Activated naive CD4-positive, alpha-beta T cell treated with anti-CD3 and anti-CD28 coated beads, Interleukin-2, amount 50 U/mL, for 72 hours (primary cell): ENCODE data around the gene KCNMA1. TPM values are rescaled to one million over a fixed set of nuclear protein-coding genes. Genes with fewer than 3 reads are reported as not detected.
"Not testable (repeated sequence)": the region's sequence is repeated elsewhere in the genome, so short reads cannot be mapped to it uniquely, and the experiment has no call there.

ENCODE experiments used
- ATAC-seq, 2 donors: fragments of 150-1000 bp; cut with Tn5 transposase; 2 replicates each; pipeline ENCODE4 v1.10.0; 2021; ENCODE audit warnings: mild to moderate bottlenecking in 2 of 2, moderate library complexity in 2 of 2
- DNase-seq, 2 donors: peaks; one replicate each; pipeline ENCODE4 v3.0.0; 2021 to 2022; ENCODE audit warnings: low spot score in 2 of 2
- H3K27ac Mint-ChIP-seq, 2 donors: one replicate each; pipeline ENCODE4 v1.8.0; 2022; ENCODE audit warnings: mild to moderate bottlenecking in 2 of 2, mixed read lengths in 2 of 2
- H3K36me3 Mint-ChIP-seq, 2 donors: one replicate each; pipeline ENCODE4 v1.8.0; 2022; ENCODE audit warnings: mixed read lengths in 2 of 2
- H3K9me3 Mint-ChIP-seq, 2 donors: one replicate each; pipeline ENCODE4 v1.8.0; 2022; ENCODE audit warnings: mixed read lengths in 2 of 2
- total RNA-seq, 2 donors: library from RNA; stranded (reverse); gene quantifications; one replicate each; pipeline ENCODE4 v1.2.3, GENCODE V29; 2022

Gene KCNMA1
- total RNA-seq, 2 donors from 2014 or later = not detected

DNA sequence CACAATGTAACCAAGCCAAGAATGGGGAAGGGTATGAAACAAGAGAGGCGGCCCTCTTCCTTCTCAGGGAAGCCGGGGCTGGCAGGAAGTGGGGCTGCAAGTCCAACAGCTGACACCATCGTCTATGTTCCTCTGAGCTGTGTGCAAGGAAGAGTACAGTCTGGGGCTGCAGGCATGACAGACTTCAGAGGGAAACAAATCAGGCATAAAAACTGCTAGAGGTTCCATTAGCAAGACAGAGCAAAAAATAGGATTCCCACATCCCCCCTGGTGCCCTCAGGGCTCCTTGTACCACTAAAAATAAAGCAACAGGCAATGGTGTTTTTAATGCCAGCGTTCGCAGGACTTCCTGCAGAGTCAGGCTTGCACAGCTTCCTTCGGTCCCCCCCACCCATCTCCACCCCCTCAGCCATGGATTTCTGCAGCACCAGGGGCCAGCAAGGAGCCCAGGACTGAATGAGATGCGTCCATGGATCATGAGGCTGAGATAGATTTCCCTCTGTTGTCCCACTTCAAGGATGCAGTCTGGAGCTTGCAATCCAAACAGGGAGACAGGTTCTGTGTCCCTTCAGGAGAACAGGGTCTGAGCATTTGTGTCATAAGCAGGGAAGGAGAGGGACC lies 34.6 kb downstream of the KCNMA1 start:
- H3K36me3 Mint-ChIP-seq = no peaks in the 10 kb centered on the region
- DNase-seq (no peak), ATAC-seq (no peak)
- no peaks in the 10 kb centered on the region for H3K9me3 Mint-ChIP-seq
- H3K27ac Mint-ChIP-seq = no peak overlapping the region

DNA sequence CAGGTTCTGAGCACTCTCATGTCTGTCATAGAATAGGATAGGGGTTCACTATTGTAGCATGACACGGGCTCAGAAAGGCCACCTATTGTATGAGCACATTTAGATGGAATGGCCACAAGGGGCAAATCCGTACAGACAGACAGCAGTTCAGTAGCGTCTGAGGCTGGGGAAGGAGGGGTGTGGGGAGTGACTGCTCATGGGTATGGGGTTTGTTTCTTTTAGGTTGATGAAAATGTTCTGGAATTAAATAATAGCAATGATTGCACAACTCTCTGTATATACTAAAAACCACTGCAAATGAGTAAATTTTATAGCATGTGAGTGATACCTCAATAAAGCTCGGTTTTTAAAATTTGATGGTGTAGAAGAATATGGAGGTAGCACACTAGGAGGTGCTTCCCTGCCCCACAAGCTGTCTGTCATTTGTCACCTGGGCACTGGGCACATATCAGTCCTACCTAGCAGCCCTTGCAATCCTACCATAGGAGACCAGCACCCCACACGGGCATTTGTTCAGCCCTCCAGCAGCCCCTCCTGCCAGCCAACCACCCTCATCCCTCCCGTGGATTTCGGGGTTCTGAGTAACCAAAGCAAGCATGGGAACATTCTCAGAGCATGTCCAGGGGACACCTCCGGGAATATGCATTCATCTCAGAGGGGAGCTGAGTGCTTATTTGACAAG lies 35.2 kb downstream of the KCNMA1 start:
- no peak overlapping the region for H3K27ac Mint-ChIP-seq
- no peak for ATAC-seq
- H3K9me3 Mint-ChIP-seq = no peaks in the 10 kb centered on the region
- H3K36me3 Mint-ChIP-seq = no peaks in the 10 kb centered on the region
- no peak for DNase-seq

DNA sequence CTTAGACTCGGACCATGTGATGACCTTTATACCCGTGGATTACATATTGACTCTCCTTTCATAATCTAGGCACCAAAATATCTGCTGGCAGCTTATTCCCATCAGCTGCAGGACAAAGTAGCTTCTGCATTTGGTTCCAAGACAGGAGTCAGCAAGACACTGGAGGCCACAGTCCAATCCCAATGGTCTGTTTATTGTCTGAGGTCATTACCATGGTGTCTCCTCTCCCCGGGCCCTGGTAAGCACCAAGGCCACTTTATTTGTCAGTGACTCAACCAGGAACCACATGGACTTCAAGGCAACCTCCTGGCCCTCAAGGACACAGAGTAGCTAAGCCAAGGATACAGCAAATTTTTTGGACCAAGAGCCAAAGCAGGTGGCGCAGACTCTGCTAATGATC lies 36.1 kb downstream of the KCNMA1 start:
- ATAC-seq (no peak), DNase-seq (no peak)
- Mint-ChIP-seq H3K9me3 (no peaks in the 10 kb centered on the region), H3K27ac (no peak overlapping the region), H3K36me3 (no peaks in the 10 kb centered on the region)

DNA sequence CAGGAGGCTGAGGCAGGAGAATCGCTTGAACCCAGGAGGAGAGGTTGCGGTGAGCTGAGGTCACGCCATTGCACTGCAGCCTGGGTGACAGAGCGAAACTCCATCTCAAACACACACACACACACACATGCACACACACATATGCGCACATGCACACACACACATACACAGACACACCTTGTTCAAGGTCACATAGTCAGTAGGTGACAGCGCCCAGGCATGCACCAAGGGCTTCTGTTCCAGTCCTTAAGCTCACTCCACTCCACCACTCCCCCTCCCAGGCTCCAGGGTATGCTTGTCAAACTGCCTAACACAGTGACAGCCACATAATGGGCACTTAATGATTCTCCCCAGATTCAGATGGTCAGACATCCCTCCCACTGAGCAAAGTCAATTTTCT lies 37.0 kb downstream of the KCNMA1 start:
- no peaks in the 10 kb centered on the region for H3K36me3 Mint-ChIP-seq
- DNase-seq (no peak), ATAC-seq (no peak)
- no peak overlapping the region for H3K27ac Mint-ChIP-seq
- H3K9me3 Mint-ChIP-seq = no peaks in the 10 kb centered on the region

DNA sequence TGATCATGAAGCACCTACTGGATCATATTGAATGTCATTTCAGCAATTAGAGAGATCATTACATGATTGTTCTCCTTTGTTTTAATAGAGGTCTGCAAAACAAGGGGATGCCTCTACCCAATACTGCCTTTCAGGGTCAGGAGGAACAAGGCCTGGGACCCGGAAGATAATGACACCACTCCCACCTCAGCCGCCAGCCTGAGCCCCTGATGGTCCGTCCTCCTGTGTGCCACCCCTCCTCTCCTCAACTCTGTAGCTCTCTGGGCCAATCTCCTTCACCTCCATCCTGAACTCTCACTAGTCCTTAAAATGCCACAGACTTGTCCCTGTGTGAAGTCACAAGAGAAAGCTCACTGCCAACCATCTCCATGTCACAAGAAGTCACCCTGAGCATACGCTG lies 38.0 kb downstream of the KCNMA1 start:
- no peak overlapping the region for H3K27ac Mint-ChIP-seq
- no peaks in the 10 kb centered on the region for H3K9me3 Mint-ChIP-seq
- no peak for DNase-seq
- no peak for ATAC-seq
- H3K36me3 Mint-ChIP-seq = no peaks in the 10 kb centered on the region

DNA sequence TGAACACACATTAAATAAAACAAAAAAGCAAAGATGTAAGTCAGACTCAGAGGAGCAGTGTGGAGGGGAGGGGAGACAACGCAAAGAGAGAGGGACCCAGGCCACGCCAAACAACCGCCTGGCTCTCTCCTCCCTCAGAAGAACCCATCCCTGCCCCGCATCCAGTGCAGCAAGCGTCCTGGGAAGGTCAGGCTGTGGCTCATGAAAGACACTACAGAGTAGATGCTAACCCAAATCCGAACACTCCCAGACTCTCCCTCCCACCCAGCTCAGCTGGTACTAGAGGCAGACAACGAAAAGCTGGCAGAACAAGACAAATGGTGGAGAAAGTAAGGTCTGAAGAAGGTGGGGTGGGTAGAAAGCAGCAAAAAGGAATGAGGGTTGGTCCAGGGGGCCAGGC lies 39.0 kb downstream of the KCNMA1 start:
- no peak overlapping the region for H3K27ac Mint-ChIP-seq
- H3K9me3 Mint-ChIP-seq = no peaks in the 10 kb centered on the region
- DNase-seq (no peak), ATAC-seq (no peak)
- H3K36me3 Mint-ChIP-seq = no peaks in the 10 kb centered on the region

DNA sequence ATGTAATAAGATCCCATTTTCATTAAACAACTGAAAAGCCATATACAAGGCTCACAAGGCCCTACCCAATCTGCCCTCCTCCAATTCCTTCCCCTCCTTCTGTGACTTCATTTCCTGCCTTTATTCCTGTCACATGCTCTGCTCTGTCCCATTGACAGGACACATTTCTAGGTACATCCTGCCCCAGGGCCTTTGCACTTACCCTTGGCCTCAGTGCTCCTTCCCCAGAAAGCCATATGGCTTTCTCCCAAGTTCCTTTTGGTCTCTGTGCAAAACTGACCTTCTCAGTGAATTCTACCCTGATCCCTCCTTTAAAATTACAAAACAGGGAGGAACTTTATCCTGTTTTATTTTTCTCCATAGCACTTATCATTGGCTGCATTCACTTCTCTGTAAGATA lies 40.0 kb downstream of the KCNMA1 start:
- H3K27ac Mint-ChIP-seq = no peak overlapping the region
- no peak for DNase-seq
- H3K36me3 Mint-ChIP-seq = no peaks in the 10 kb centered on the region
- no peak for ATAC-seq
- no peaks in the 10 kb centered on the region for H3K9me3 Mint-ChIP-seq

DNA sequence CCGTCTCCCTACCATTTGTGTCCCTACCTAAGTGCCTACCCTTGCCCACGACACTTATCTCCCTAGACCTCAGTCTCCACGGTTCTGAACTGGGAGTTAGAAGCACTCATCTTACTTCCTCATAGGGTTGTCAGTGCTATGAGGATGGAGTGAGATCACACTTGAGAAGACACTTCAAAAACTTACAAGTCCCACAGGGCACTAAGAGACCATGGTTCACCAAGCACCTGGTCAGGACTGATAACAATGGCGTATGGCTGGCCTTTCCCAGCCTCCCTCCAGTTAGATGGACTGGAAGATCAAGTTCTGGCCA lies 43.2 kb downstream of the KCNMA1 start:
- no peaks in the 10 kb centered on the region for H3K36me3 Mint-ChIP-seq
- ATAC-seq = no peak
- no peak for DNase-seq
- no peaks in the 10 kb centered on the region for H3K9me3 Mint-ChIP-seq
- H3K27ac Mint-ChIP-seq = no peak overlapping the region

DNA sequence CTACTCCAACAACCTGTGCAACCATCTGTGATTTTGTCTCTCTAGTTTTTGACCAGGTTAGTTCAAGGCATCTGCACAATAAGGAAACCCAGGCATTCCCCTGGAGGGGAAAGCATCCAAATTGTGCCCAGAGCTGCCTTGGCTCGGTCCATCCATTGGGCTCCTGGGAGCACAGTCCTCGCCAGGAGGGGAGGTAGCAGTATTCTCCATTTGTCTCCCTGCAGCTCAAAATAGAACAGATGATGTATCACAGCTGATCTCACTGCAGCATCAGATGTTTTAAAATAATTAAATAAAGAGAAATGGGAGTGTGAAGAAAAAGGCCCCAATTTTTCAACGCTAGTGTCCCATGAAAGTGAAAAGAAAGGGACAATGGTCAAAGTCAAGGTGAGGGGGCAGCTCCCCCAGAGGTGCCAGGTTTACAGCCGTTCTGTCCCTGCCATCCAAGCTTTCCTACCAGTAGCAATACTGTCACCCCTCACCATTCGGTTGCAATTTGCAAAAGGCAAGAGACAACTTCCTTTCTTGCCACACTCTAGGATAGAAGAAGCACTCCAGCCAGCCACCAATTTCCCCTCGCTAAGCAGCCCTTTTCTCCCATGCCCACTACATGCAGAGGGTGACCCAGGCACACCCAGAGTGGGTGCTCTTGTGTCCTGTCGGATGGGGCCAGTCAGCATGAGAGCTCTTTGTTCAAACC lies 43.7 kb downstream of the KCNMA1 start:
- DNase-seq = no peak
- H3K27ac Mint-ChIP-seq = no peak overlapping the region
- ATAC-seq = no peak
- no peaks in the 10 kb centered on the region for H3K36me3 Mint-ChIP-seq
- no peaks in the 10 kb centered on the region for H3K9me3 Mint-ChIP-seq

DNA sequence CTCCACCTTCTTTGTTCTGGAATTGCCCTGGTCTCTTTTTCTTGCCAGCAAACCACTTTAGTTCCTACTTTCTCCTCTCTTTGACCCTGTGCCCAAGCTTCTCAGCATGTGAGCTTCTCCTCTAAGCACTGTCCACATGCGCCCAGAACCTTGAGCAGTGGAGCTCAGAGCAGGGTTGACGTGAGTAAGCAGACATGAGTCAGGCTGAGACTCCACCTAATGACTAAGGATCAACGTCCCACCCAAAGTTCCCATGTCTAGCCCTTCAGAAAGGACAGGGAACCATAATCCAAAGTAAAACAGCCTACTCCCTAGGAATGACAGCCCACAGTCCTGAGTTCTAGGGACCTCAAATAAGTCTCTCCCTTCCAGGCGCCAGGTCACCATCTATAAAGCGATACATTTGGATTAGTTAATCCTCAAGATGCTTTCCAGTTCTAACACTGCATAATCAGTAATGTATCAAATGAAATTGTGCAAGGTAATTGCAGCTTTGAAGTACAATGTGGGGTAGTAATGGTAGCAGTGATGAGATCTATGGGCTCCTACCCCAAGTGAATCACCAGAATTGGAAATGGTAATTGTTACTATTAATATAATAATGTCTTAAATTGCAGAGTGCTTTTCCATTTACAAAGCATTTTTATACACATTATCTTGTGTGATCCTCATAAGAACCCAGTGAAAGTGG lies 44.5 kb downstream of the KCNMA1 start:
- H3K36me3 Mint-ChIP-seq = no peaks in the 10 kb centered on the region
- no peak for ATAC-seq
- DNase-seq = no peak
- H3K9me3 Mint-ChIP-seq = no peaks in the 10 kb centered on the region
- no peak overlapping the region for H3K27ac Mint-ChIP-seq

DNA sequence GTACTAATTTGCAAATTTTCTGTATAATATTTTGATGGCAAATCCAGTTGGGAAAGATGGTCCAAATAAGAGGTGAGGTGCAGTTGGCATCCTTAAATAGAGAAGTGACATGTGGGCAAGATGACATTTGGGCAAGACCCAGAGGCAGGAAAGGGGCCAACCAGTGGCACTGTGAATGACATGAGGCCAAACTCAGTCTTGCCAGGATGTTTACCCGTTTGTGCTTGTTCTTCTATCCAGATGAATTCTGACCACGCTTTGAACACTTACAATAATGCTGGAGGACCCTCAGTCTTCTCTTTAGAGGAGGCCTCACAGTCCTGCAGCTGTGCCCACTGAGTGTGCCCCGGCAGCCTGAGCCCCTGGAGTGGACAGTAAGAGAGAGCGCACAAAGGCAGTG lies 45.1 kb downstream of the KCNMA1 start:
- DNase-seq (no peak), ATAC-seq (no peak)
- H3K9me3 Mint-ChIP-seq = no peaks in the 10 kb centered on the region
- no peaks in the 10 kb centered on the region for H3K36me3 Mint-ChIP-seq
- H3K27ac Mint-ChIP-seq = no peak overlapping the region

DNA sequence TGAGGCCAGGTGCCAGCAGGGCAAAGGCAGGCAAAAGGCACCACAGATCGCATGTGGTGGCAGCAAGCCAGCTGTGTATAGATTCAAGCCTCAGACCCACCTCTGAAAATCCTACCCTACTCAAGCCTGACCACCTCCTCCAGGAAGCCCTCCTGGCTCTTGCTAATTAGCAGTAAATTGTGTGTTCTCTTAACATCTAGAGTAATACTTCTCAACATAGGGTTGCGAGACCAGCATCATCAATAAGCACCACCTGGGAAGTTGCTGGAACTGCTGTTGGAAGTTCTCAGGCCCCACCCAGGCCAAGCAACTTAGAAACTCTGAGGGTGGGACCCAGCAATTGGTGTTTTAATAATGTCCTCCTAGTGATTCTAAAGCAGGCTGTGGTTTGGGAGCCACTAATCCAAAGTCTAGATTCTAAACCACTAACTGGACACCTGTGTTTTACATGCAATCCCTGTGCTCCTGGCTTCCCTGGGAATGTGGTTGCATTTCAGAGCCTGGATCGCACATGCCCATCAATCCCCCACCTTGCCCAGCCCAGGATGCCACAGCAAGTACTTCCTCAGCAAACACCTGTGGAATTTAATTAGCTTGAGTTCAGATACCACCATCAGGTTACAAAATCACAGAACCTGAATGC lies 46.2 kb downstream of the KCNMA1 start:
- no peaks in the 10 kb centered on the region for H3K9me3 Mint-ChIP-seq
- DNase-seq = no peak
- no peak overlapping the region for H3K27ac Mint-ChIP-seq
- no peak for ATAC-seq
- H3K36me3 Mint-ChIP-seq = no peaks in the 10 kb centered on the region

DNA sequence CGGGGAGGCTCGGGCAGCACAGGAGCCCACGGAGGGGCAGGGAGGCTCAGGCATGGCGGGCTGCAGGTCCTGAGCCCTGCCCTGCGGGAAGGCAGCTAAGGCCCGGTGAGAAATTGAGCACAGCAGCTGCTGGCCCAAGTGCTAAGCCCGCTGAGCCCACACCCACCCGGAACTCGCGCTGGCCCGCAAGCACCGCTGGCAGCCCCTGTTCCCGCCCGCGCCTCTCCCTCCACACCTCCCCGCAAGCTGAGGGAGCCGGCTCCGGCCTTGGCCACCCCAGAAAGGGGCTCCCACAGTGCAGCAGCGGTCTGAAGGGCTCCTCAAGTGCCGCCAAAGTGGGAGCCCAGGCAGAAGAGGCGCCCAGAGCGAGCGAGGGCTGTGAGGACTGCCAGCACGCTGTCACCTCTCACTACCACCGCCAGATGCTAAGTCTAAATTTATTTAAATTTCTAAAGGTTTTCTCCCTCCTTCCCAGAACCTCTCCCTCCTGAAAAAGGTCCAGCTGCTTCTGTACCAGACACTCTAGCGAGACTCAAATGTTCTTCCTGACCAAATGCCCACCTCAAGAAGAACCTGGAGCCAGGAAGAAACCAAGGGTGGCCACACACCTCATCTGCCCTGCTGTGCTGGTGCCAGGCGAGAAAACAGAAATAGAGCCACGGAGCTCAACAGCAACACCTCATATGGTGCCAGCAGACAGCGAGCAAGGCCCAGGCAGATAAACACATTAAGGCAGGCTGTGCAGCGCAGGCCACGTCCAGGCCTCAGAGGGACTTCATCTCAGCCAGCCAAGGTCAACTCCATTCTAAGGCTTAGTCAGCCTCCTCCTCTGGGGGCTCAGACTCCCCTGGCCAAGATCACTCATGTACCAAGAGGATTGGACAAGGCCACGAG lies 47.0 kb downstream of the KCNMA1 start:
- ATAC-seq = no peak
- Mint-ChIP-seq H3K9me3 (no peaks in the 10 kb centered on the region), H3K27ac (peak overlapping the region in 1 of 2 donors; percentile 55), H3K36me3 (no peaks in the 10 kb centered on the region)
- no peak for DNase-seq

DNA sequence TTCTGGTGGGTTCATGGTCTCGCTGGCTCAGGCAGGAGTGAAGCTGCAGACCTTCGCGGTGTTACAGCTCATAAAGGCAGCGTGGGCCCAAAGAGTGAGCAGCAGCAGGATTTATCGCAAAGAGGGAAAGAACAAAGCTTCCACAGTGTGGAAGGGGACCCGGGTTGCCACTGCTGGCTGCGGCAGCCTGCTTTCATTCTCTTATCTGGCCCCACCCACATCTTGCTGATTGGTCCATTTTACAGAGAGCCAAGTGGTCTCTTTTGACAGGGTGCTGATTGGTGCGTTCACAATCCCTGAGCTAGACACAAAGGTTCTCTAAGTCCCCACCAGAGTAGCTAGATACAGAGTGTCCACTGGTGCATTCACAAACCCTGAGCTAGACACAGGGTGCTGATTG lies 47.9 kb downstream of the KCNMA1 start:
- DNase-seq, ATAC-seq, H3K9me3 Mint-ChIP-seq, H3K36me3 Mint-ChIP-seq, H3K27ac Mint-ChIP-seq: not testable (repeated sequence)

DNA sequence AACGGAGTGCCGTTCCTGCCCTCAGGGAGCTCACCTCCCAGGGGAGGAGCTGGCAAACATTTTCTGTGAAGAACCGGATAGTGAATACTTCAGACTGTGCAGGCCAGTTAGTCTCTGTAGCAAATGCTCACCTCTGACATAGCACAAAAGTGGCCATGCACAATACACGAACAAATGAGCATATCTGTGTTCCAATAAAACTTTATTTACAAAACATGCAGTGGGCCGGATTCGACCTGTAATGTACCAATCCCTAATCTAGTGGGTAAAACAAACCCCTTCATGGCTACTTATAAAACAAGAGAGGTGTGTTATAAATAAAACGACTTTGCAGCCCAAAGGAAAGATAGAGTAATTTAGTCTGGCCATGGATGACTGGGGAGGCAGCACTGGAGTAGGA lies 48.7 kb downstream of the KCNMA1 start:
- H3K36me3 Mint-ChIP-seq = no peaks in the 10 kb centered on the region
- no peak overlapping the region for H3K27ac Mint-ChIP-seq
- no peaks in the 10 kb centered on the region for H3K9me3 Mint-ChIP-seq
- DNase-seq (no peak), ATAC-seq (no peak)

DNA sequence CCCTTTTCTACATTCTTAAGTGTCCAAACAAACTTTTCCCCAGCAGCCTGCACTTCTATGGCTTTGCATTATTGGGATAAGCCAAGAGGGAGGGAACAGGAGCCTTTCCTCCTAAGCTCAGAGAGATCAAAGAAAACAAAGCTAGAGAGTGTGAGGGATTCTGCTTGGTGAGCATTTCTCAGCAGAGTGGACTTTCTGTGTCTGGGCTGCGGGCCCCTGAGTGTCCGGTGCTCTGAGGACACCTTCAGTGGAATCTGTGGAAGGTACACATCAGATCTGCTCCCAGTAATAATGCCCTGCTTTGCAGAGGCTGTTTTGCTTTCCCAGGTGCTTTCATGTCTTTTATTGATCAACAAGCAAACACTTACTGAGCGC lies 50.2 kb downstream of the KCNMA1 start:
- ATAC-seq (no peak), DNase-seq (no peak)
- Mint-ChIP-seq H3K36me3 (no peaks in the 10 kb centered on the region), H3K9me3 (no peaks in the 10 kb centered on the region), H3K27ac (no peak overlapping the region)
